GM23248 (cell line): Measurements from ENCODE around the gene PDE2A.

Source experiments
- EZH2 ChIP-seq: fragments of 200-600 bp; sonication (generic); IDR thresholded peaks from 2 replicates; pipeline ENCODE4 v1.6.1; 2018; ENCODE audit warnings: antibody characterized with exemption, mild to moderate bottlenecking; ENCODE audit not compliant: insufficient read depth, poor library complexity, severe bottlenecking
- EZH2phosphoT487 ChIP-seq: fragments of 200-600 bp; sonication (generic); IDR thresholded peaks from 2 replicates; pipeline ENCODE4 v1.6.1; 2018; ENCODE audit warnings: antibody characterized with exemption, moderate library complexity, mild to moderate bottlenecking, low read depth; ENCODE audit not compliant: insufficient read depth

DNA sequence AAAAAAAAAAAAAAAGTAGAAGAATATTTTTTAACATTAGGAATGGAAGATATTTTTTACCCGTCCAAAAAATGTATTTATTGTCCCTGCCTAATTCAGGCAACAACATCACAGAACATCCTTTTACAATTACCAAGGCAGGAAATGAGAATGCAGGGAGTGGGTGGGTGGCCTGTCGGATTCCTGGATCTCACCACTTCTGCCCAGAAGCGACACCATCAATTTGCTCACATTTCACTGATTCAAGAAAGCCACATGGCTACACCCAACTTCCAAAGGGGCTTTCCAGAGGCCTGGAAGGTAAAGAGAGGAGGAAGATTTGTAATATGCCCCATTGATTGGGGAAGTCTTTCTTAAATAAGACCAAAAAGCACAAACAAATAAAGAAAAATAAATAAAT lies 146.1 kb downstream of the PDE2A start:
- TF ChIP-seq EZH2 = no peak
- 0 out of 2 replicates have a peak, but pooled peaks have one; percentile 30 for TF ChIP-seq EZH2phosphoT487
